Measurements from ENCODE around the gene ACTA2.

ACTA2 gene

DNA sequence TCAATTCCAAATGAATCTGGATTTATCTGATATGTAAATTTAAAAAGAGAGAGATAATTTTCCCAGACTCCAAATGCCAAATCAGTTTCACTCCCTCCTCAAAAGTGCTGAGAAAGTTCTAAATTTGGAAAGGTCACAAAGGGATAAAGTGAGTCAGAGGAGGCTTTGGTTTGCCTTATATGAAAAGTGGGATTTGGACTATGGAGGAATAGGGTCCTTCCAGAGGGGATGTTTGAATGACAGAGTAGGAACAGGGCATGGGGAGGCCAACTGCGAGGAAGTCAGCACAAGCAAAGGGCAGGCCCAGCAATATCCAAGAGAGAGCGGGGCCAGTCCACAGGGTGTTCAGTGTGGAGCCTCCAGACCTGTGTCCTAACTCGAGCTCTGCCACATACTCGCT, 28.2 kb upstream of the ACTA2 start:
- no peak for DNase-seq

DNA sequence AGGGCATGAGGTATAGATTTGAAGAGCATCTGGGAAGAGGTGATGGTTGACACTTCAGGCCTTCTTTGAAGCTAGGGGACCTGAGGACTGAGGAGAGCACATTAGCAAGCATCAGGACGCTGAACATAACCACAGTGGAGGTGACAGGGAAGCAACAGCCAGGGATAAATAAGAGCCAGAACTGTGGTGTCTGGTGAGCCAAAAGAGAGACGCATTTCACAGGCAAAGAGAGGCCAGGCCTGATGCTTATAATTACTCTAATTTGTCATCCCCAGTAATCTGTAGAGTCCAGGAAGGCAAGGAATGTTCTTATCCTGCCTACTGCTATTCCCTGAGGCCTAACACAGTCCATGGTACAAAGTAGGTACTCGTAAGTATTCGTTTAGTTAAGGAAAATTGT, 27.7 kb upstream of the ACTA2 start:
- DNase-seq = no peak

DNA sequence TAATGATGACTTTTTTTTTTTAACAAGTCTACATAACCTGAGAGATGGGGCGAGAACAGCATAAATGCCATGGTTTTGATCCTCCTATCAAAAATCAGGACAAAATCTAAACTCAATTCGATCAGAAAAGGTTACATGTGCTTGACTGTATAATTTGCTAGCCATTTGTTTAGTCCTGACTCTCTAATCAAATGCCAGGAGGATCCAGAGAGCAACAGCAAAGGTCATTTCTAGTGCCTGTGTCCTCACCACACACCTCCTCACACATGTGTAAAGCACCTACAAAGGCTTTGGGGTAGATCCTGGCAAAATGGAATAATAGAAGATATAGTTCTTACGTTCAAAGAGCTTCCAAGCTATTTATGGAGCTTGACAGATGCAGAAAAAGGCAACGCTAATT, 27.0 kb upstream of the ACTA2 start:
- no peak for DNase-seq

DNA sequence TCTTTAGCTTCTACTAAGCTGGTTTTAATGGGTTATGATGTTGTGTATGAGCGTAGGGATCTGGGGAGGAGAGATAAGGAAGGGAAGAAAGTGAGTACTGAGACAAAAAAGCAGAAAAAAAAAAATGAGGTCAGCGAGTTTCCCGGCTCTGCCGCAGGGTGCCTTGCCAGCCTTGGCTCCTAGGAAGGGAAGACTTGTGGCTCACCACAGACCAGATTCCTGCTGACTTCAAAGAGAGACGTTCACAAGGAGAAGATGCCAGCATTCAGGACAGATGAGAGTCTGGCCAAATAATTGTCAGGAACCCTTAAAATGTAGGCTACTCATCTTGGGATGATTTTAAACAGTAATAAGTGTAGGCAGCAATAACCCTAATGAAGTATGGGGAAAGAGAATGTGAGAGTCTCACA, 26.6 kb upstream of the ACTA2 start:
- DNase-seq = peak; percentile 87

DNA sequence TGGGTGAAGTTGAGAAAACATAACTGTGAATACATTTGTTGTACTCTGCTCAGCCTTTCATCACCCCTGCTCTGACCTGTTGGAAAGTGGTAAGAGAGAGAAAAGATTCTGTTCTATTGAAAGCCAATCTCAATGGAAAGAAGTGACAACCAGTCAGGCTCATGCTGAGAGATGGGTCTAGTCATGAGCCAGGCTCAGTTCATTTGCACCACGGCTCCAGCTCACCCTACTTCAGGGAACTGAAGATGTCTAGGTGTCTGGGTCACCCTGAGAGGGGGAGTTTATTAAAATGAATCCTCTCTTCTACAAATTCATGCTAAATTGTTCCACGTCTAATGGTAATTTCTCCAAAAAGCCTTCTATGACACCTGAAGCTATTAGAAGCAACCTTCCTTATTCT, 25.9 kb upstream of the ACTA2 start:
- DNase-seq = no peak

DNA sequence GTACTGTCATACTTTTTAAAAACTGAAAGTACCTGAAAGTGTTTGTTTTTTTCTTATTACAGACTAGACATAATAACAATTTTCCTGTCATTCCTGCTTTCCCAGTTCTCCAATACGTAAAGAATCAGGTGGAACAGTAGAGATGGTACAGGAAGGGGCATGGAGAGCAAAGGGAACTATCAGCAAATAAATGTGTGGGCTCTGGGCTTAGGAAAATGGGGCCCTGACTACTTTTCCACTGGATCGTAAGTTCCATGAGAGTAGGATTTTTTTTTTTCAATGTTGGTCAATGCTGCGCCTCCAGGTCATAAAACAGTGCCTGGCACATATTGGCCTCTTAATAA, 22.8 kb upstream of the ACTA2 start:
- no peak for DNase-seq

DNA sequence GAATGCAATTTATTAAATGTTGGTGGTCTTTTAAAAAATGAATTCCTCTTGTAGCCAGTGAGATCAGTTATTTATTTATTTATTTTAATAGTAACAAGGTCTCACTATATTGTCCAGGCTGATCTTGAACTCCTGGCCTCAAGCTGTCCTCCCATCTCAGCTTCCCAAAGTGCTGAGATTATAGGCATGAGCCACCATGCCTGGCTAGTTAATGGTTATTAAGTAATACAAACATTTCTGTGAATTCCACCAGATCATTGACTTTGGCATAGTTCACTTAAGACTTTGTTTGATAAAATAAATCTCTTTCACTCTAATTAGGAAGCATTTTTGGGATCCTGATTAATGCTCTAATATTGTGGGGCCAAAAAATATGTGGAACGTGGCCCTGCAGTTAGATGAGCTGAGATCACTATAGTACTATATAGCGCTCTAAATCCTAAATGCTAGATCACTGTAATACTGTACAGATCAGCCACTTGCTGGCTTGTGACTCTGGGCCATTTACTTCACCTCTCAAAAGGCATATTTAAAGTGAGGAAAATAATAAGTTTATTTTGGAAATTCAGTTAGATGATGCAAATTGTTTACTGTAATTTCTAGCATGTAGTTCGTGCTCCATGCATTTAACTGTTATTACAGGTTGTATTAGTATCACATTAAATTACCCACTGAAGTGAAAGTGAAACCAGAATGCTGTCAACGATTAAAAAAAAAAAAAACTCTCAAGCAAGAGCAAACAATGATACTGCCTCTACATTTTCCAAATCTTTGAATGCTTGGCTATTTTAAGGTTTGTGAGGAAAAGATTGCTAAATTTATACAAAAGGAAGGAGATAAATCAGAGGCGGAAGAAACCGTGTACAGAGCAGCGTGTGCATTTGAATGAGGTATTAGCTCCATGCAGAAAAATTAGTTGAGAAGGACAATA, 22.1 kb upstream of the ACTA2 start:
- DNase-seq = no peak

DNA sequence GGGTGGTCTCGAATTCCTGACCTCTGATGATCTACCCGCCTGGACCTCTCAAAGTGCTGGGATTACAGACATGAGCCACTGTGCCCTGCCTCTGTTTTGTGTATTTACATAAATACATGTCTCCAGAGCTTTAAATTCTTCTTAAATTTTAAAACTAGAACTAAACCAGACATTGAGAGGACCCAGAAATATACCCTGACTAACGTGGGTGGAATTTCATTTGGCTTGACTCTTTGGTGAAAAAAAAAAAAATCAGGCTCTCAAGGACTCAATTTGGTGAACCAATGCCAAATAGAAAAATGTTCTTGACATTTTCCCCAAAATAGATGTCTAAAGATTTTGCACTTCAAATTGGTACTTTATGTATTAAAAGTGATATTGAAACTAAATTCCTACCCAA, 21.4 kb upstream of the ACTA2 start:
- peak; percentile 32 for DNase-seq

DNA sequence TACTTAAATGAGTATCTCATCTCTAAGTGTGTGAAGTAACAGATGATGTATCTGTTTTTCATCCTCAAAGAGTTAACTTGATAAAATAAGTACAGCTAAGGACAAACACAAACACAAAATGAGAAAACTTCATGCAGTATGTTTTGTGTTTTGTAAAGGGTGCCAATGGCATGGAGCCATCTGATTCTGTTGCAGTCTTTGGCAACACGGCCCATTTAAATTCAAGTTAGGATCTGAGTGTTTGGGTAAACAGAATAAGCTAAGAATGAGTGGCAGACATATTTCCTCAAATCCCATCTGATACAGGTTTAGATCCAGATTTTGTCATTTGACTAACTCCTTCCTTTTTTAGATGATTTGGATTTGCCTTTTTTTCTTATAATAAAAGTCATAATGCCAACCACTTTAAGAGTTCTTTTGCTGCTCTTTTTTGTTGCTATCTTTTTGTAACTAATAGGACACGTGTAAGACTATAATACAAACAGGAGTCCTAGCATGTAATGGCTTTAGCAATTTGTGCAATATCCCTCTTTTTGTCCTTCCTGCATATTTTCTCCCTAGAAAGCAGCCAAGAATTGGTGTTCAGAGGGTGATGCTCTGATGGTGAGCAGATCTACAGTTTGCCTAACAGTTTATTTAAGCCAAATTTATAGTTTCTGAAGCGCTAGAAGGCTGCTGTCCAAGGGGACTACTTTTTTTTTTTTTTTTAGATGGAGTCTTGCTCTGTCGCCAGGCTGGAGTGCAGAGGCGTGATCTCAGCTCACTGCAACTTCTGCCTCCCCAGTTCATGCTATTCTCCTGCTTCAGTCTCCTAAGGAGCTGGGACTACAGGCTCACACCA, 18.9 kb upstream of the ACTA2 start:
- no peak for DNase-seq

DNA sequence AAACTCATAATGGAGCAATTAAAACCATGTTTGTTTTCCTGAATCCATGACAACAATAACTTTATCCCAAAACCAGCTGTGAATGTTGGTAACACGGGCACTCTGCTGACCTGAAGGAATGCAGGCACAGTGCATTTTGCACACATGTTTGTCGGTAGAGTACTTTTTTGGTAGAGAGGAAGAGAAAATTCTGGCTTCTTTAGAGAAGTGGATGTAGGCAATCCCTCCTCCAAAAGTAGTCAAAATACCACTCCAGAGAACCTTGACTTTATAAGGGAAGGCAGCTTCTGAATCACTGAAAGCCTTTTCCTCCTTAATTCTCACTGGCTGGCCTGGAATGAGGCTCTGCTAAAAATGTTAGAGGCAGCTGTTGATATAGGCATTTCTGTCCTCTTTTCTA, 15.8 kb upstream of the ACTA2 start:
- no peak for DNase-seq

DNA sequence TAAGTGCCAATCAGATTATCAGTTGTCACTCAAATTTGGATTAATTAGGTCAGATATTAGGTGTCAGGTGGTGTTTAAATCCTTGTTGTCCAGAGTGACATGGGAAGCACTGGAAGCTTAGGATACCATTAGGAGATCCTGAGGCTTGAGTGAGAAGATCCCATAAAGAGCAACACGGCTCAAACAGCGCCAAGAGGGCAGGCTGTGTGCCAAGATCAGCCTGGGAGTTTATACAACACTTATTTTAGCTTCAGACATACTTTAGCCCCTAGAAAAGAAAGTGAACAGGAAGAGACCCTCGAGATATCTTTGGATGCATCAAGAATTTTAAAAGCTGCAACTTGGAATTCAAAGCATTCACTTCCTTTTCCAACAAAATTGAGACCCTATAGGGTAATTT, 14.2 kb upstream of the ACTA2 start:
- DNase-seq = no peak

DNA sequence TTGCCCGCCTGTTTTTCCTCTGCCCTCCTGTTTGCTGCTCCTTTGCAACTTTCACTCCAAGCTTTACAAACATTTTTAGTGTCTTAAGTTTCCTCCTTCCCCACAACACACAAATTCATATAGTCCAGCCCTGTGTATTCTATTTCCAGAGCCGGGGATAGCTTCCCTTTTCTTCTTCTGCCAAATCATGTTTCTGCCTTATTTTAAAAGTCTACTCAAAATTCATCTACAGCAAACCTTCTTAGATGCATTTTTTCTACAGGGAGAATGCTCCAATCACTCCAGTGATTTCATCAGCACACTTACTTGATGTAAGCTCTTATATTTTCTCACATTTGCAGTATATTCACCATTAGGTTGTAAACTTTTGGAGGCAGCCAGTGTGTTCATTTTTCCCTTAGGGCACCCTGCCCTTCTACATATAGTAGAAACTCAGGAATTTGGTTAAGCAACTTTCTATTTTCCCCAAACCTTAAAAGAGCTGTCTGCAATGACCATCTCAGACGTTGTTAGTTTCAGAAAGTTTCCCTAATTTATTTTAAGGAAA, 12.4 kb upstream of the ACTA2 start:
- peak; percentile 29 for DNase-seq

DNA sequence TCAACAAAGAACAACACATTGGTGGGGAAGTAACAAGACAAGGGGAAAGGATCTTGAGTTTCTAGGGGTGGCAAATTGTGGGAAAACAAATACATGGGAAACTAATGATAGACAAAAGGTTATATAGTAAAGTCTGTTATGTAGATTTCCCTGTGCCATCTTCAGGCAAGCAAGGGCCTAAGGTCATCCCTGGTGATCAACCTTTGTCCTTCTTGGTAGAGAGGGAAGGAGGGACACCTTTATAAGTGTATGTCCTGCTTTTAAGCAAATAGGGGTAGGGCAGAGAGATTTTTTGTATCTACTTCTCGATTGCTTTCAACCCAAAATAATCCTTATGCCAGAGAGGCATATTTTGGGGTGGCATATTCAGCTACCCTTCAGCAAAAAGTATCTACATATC, 11.8 kb upstream of the ACTA2 start:
- DNase-seq = no peak

DNA sequence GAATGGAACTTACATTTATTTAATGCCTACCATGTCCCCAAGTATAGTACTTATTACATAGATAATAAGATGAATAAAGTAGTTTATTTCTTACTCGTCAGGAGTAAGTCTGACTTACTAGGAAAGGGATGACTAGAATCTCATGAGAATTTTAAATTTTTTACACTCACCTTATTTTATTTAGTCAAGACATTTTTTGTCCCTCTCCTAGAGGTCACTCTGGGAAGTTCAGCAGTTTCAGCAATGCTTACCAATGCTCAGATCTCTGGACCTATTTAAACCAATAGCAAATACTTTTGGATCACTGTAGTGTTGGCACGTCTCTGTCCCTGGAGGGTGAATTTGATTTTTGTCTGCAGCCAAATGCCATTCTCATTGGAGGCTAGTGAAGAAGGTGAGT, 10.7 kb upstream of the ACTA2 start:
- DNase-seq = no peak

DNA sequence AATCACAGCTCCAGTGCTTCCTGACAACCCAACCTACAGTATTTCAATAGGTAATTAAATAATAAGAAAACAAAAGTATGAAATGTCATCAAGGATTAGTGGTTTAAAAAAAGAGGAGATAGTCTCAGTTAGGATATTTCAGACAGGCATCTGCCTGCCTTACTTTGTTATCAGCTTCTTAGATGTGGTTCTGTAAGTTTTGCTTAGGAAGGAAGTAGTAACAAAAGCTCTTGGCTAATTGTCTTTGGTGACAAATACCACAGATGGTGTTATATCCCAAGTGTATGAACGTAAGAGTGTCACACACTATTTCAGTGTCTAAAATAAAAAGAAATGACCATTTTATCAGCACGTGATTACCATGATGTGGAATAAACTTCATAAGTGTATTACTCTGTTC, 9.8 kb upstream of the ACTA2 start:
- no peak for DNase-seq

DNA sequence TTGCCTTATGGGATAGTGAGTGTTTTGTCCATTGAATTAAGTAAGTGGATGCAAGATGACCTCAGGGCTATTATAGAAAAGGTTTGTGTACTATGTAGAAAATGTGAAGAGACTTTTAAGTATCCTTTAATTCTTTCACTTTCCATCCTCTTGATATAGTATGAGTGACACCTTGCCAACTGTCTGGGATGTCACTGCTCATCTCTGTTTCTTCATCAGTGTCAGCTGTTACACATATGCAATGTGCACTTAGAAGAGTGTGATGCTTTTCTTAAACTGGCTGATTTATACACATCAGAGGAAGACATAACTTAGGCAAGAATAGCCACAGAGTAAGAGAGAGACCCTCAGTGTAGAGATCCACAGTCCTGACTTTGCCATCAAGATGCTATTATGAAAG, 8.7 kb upstream of the ACTA2 start:
- no peak for DNase-seq

DNA sequence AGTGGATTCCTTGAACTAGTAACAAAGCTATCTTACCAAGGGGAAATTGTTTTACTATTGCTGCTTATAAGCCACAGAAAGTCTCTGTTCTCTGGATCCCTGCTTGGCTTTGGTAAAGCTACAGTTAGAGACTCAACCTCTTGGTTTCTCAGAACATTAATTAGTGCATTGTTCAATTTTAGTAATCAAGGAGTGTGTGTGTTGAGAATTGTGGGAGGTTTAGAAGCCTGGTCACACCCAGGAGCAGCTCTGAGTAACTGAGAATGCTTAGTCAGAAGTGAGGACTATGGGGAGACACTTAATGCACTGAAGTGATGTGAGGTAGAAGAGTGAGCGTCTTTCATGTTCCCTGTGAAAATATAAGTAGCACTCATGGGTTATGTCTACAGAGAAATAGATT, 8.2 kb upstream of the ACTA2 start:
- no peak for DNase-seq

DNA sequence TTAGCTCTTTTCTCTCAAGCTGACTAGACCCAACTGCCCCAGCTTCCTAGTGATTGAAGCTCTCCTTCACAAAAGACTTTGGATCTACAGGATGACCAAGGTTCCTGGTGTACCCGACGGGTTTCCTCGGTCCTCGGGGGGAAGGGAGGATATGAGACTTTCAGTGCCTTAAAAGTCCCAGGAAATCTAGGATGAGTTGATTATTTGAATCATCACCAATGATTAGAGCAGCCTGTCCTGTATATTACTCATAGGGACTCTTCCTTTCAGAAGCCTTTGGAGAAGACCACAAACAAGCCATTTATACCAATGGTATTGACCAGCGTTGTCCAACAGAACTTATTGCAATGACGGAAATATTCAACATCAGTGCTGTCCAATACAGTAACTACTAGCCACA, 6.1 kb upstream of the ACTA2 start:
- no peak for DNase-seq

DNA sequence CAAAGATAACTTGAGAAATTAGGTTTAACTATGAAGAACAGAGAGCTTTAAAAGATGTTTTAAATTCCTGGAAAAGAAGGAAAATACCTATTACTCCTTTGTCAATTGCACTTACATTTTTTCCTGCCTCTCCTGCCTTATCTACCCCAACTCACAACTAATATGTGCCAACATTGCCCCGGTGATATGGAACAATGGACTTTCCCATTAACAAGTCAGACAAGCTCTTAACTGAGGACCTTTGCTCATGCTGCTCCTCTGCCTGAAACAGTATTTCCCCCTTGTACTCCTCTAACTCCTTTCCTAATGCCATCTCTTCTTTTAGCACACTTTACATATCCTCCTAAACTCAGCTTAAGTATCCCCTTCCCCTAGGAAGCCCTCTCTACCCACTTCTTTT, 4.8 kb upstream of the ACTA2 start:
- DNase-seq = no peak

DNA sequence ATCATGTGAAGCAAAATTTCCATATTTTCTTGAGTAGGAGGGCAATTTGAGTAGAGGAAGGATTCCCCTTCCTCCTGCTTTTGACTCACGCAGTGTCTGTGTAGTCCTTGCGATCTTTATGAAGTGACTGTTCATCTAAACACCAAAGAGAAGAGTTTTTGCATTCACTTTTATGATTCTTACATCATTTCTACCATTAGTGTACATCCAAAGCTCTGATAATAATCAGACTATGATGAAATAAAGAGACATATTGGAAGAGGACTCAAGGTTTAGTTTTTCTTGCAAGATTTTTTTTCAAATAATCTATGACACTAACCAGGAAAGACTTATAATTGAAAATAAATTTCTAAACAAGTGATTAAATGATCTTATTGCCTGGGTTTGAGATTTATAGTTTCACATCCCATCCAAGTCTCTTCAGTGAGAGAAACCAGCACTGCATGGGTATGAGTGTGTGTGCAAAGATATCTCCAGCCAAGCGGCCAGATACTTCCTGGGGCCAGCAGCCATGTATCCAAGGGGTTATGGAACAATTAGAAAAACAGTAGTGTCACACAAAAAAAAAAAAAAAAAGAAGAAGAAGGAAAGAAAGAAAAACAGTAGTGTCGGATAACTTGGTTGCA, 2.0 kb upstream of the ACTA2 start:
- DNase-seq = no peak

DNA sequence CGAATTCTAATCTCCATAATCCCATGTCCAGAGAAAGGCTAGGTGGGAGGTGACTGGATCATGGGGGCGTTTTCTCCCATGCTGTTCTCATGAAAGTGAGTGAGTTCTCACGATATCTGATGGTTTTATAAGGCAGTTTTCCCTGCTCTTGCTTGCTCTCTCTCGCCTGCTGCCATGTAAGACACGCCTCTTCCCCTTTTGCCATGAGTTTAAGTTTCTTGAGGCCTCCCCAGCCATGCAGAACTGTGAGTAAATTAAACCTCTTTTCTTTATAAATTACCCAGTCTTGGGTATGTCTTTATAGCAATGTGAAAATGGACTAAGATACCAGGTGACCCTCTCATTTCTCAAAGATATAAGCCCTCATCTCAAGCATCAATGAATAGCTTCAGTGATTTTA, 1.1 kb upstream of the ACTA2 start:
- no peak for DNase-seq

DNA sequence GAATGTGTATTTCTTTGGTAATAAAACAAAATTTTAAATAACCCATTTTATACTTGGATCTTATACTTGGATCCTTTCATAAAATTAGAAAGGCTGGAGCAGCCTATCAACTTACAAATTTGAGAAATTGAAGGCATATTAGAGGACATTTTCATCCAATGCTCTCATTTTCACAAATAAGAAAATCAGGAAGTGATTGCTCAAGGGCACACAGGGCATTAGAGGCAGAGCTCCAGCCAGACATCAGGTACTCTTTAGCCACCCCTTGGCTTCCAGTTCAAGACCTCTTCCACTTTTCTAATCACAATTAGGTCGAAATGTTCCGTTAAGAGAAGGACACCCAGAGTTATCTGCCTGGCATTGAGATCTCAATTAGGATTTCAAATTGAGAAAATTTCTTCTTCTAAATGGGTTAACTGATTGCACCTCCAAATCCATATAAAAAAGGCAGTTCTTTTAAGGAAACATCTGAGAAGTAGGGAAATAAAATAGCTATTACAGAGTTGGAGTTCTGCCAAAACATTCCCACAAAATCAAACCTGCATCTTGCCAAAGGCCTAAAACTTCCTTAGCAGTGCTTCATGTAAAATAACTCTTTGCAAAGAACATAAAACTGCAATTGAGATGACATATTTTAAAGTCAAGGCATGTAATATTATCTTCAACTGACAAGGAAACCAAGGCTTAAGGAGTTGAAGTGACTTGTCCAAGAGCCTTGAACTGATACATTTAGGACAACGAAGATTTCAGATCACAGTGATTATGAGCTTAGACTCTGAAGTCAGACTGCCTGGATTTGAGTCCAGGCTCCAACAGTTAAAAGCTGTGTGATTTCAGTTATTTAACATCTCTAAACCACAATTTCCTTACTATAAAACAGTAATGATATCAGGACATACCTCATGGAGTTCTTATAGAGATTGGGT, 2.4 kb downstream of the ACTA2 start:
- peak; percentile 16 for DNase-seq

Data from EL (cell line).